Peyer's patch (tissue), 4 donors: ENCODE data around the gene CCDC183.

Experiments
- POLR2A ChIP-seq, 2 donors: fragments of 450-650 bp; IDR thresholded peaks; one replicate each; pipeline ENCODE4 v1.5.1; 2017; ENCODE audit warnings: antibody characterized with exemption in 2 of 2, mild to moderate bottlenecking in 2 of 2, moderate library complexity in 2 of 2
- TF ChIP-seq, protein P1 (sequence below), 6 experiments: fragments of 450-650 bp in 4 of 6; fragments of 200-600 bp in 2 of 6; sonication (generic) in 1 of 6; IDR thresholded peaks; one replicate each; pipeline ENCODE4 v1.5.1; 2017 to 2019; ENCODE audit warnings: antibody characterized with exemption in 6 of 6, mild to moderate bottlenecking in 3 of 6, moderate library complexity in 1 of 6

DNA sequence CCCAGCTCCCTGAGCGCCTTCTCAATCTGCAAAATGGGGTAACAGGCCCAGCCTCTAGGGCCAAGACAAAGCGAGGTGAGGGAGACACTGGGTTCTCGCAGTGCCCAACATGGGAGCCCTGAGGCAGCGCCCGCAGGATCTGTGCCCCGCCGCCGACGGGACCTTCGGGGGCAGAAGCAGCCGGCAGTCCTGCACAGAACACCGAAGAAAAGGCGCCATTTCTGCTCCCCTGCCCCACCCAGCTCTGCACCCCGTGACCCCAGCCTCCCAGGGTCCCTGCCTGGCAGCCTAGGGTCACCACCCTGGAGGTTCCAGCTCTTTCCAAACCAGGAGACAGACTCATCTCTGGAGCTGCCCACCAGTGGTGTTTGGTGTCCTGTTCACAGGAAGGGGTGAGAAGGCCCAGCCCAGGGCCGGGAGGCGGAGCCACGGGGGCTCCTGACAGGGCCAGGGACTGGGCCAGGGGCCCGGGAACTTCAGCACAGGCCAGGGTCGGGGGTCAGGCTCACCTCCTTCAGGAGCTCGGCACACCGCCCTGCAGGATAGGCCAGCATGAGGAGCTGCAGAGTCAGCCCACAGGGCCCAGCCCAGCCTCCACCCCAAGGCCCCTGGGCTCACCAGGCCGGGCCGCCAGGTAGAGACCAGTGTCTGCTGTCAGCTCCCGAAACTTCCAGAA, 41.4 kb upstream of the CCDC183 start:
- no peak for TF ChIP-seq POLR2A (IDR thresholded peaks at IDR 0.05)
- TF ChIP-seq, protein P1, sequence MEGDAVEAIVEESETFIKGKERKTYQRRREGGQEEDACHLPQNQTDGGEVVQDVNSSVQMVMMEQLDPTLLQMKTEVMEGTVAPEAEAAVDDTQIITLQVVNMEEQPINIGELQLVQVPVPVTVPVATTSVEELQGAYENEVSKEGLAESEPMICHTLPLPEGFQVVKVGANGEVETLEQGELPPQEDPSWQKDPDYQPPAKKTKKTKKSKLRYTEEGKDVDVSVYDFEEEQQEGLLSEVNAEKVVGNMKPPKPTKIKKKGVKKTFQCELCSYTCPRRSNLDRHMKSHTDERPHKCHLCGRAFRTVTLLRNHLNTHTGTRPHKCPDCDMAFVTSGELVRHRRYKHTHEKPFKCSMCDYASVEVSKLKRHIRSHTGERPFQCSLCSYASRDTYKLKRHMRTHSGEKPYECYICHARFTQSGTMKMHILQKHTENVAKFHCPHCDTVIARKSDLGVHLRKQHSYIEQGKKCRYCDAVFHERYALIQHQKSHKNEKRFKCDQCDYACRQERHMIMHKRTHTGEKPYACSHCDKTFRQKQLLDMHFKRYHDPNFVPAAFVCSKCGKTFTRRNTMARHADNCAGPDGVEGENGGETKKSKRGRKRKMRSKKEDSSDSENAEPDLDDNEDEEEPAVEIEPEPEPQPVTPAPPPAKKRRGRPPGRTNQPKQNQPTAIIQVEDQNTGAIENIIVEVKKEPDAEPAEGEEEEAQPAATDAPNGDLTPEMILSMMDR (IDR thresholded peaks at IDR 0.05), result no peak
